SW 1271 (cell line): ENCODE results near the gene CACNA1B.
A peak's percentile ranks its signal among the peaks of the same experiment; 100 is the strongest.

Source experiments
- DNase-seq, 2 experiments: peaks; one replicate each; lab custom pipeline; 2025; lab: John Stamatoyannopoulos, UW

The CACNA1B gene

GRCh38 chr9:137986268-137987099, 108.9 kb downstream of the CACNA1B start:
- DNase-seq, result no peak

DNA sequence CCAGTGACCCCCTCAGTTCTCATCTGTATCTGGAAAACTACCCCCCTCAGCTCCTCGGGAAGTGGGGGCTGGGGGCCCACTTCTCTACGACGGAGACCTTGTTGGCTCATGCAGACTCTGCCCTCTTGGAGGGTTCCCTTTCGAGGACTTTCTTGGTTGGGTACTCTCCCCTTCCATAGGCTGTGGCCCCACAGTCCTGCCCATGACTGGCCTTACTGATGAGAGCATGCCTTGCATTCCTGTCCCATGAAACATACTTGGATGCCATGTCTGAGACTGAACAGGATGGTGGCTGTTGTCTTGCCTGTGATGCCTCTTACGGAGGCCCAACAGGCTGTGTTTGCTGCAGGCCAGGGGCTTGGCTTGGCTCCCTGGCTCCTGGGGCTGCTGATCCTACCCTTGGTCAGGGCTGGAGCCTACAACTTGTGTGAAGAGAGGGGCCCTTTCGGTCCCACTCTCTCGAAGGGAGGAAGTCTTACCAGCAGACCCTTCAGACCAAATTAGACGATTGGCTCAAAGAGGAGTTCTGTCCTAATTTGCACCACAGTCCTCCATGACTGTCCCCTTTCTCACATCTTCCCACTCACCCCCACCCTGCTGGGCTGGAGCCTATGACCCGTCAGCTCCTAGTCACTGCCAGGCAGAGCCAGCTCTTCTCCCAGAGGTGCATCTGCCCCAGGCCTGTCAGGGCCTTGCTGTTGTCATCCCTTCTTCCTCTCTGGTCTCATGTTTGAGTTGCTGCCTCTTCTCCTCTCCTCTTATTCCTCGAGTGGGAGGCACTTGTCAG, 109.9 kb downstream of the CACNA1B start:
- peak in 1 of 2 experiments; percentile 12 for DNase-seq

DNA sequence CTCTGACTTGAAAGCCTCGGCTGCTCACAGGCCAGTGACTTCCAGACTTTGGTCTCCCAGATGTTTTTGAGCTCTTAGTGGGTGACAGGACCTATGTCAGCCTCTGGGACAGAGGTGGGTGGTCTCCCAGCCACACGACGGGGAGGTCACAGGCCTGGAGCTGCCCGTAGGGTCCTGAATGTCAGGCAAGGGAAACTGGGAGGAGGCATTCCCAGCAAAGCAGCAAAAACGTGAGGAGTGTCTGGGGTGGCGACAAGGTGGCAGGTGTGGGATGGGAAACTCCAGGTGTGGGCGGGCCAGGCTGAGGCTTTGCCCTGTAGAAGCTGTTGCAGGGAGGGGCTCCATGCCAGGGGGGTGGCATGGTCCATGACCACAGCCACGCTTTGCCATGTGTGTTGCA, 110.5 kb downstream of the CACNA1B start:
- no peak for DNase-seq

- DNase-seq, result no peak
These were observed 111.1 kb downstream of the CACNA1B start for GRCh38 chr9:137988701-137989100.

- DNase-seq, result no peak
These were observed 111.6 kb downstream of the CACNA1B start for GRCh38 chr9:137989156-137989555.

- no peak for DNase-seq
These were observed 112.6 kb downstream of the CACNA1B start for GRCh38 chr9:137989999-137990715.

- DNase-seq, result no peak
These were observed 126.1 kb downstream of the CACNA1B start for GRCh38 chr9:138003485-138004190.

GRCh38 chr9:138006576-138007233, 129.1 kb downstream of the CACNA1B start:
- no peak for DNase-seq

DNA sequence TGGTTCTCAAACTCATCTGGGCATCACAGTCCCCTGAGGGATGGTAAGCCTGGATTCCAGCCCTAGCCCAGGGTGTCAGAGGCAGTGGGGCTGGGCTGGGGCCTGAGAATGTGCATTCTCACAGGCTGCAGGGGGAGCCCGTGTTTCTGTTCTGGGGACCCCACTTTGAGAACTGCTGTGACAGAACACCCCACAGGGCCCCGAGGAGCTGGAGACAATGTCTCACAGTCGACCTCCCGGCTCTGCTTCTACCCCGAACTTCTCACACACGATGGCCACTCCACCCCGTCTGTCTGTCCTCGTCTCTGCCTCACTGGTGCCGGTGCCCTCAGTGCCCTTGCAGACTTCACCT, 130.0 kb downstream of the CACNA1B start:
- no peak for DNase-seq

DNA sequence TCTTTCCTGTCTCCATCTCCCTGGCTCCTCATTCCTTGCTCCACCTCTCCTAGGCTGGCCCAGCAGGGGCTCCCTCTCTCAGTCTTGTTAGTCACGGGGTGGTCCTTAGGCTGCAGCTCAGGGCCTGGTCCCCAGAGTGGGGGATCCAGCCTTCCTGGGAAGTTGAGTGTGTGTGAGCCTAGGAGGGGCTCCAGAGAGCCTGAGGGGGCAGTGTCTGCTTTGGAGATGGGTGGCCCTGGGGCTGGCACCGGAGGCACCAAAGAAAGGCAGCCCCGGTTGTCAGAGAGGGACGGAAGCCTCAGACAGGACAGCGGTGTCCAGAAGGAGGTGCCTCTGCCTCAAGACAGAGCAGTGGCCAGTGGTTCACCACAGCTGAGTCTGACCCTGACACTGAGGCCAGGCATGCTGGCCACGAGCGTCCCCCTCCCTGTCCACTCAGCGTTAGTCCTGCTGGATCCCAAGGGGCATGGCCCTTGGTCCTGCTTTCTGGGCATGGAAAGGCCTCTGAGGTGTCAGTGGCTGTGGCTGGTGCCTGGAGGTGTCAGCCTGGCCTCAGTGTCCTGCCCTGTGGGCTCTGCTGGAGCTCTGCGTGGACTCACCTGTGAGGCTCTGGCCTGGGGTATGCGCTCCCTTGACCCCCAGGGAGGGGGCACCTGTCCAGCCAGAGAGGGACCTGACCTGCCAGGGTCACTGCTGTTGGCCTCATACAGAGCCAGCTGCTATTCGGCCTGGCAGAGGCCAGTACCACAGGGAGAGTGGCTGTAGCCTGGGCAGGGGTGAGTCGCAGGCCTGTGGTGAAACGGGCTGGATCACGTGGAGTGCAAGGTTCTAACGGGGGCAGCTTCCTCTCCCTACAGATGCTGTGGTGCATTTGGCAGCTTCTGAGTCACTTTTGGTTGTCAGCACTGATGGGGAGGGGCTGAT, 130.6 kb downstream of the CACNA1B start:
- no peak for DNase-seq

GRCh38 chr9:138009016-138009802, 131.6 kb downstream of the CACNA1B start:
- DNase-seq, result no peak

- DNase-seq, result no peak
These were observed 132.5 kb downstream of the CACNA1B start for GRCh38 chr9:138009803-138010690.

- no peak for DNase-seq
These were observed 133.3 kb downstream of the CACNA1B start for GRCh38 chr9:138010861-138011260.

GRCh38 chr9:138011951-138012500, 134.4 kb downstream of the CACNA1B start:
- DNase-seq, result no peak

- no peak for DNase-seq
These were observed 135.7 kb downstream of the CACNA1B start for GRCh38 chr9:138013273-138013672.

- DNase-seq, result no peak
These were observed 136.4 kb downstream of the CACNA1B start for GRCh38 chr9:138013836-138014562.

DNA sequence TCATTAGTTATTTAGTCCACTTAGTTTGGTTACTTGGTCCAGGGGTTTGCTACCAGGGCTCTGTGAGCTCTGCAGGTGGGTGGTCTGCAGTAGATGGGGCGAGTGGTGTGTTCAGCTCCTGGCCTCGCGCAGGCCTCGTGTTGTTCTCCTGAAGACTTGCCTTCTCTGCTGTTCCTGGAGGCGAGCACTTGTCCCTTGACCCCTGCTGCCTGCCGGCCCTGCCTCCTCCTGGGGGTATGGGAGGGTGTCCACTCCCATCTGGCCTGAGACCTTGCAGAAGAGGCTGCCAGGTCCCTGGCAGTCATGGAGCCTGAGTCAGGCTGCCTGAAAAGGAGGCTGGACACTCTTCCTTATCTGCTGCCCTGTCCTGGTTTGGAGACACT, 137.0 kb downstream of the CACNA1B start:
- no peak for DNase-seq
